Esophagus muscularis mucosa (tissue), 4 donors: Measurements from ENCODE around the gene PRSS36. TPM values are rescaled to one million over a fixed set of nuclear protein-coding genes. Genes with fewer than 3 reads are reported as not detected.

Experiments used
- DNase-seq: peaks from one replicate; pipeline ENCODE4 v3.0.0-alpha.2; 2017; ENCODE audit errors: extremely low spot score
- H3K27ac ChIP-seq, 4 donors: fragments of 200-600 bp; sonication (generic); replicated peaks in 1 of 4; 1 replicate in 3 of 4; 2 replicates in 1 of 4; pipeline ENCODE4 v1.5.1; 2016 to 2019; ENCODE audit warnings: mild to moderate bottlenecking in 1 of 4
- H3K27me3 ChIP-seq, 4 donors: fragments of 200-600 bp; sonication (generic); one replicate each; pipeline versions ENCODE4 v1.5.1 to v1.6.0; 2016 to 2019
- H3K36me3 ChIP-seq, 4 donors: fragments of 200-600 bp; sonication (generic); one replicate each; pipeline ENCODE4 v1.5.1; 2016 to 2019
- H3K4me1 ChIP-seq, 4 donors: fragments of 200-600 bp; sonication (generic); one replicate each; pipeline ENCODE4 v1.5.1; 2016 to 2019
- H3K4me3 ChIP-seq, 4 donors: fragments of 200-600 bp; sonication (generic); 1 replicate in 2 of 4; 2 replicates in 2 of 4; pipeline ENCODE4 v1.5.1; 2016 to 2019; ENCODE audit warnings: mild to moderate bottlenecking in 4 of 4, moderate library complexity in 1 of 4
- H3K9me3 ChIP-seq, 4 donors: fragments of 200-600 bp; sonication (generic); 1 replicate in 3 of 4; 2 replicates in 1 of 4; pipeline ENCODE4 v1.5.1; 2016 to 2019
- EP300 ChIP-seq: sonication (generic); formaldehyde crosslinking; IDR thresholded peaks from one replicate; pipeline ENCODE4 v1.6.1; 2017; ENCODE audit warnings: antibody characterized with exemption
- POLR2A ChIP-seq: fragments of 450-650 bp; IDR thresholded peaks from one replicate; pipeline ENCODE4 v1.6.1; 2017; ENCODE audit warnings: antibody characterized with exemption, moderate library complexity, mild to moderate bottlenecking, low read depth
- POLR2AphosphoS5 ChIP-seq, 2 donors: sonication (generic); formaldehyde crosslinking; IDR thresholded peaks; one replicate each; pipeline ENCODE4 v1.6.1; 2017; ENCODE audit warnings: antibody characterized with exemption in 2 of 2
- WGBS: methylation state at CpG from one replicate; pipeline ENCODE4 v1.1.5; 2018; 5-methylcytosine and 5-hydroxymethylcytosine counted together
- intact Hi-C: fragments of 100-400 bp; cut with DNase I; formaldehyde crosslinking; loops from one replicate; pipeline ENCODE4 v1.15.1; 2023
- total RNA-seq, 4 donors: library from RNA; depleted of rRNA; stranded (reverse); fragments of >200 nt; gene quantifications; one replicate each; pipeline versions ENCODE4 v1.1.0 to v1.2.1, GENCODE V29; 2016
- TF ChIP-seq, protein P1 (sequence below), 3 experiments: fragments of 200-600 bp in 2 of 3; fragments of 450-650 bp in 1 of 3; sonication (generic) in 2 of 3; IDR thresholded peaks; one replicate each; pipeline ENCODE4 v1.5.1; 2017 to 2019; ENCODE audit warnings: antibody characterized with exemption in 3 of 3, mild to moderate bottlenecking in 2 of 3, moderate library complexity in 1 of 3

Gene PRSS36
- total RNA-seq, 4 donors from 2014 or later, result 2.7 to 8.4 (median 5.1) TPM

DNA sequence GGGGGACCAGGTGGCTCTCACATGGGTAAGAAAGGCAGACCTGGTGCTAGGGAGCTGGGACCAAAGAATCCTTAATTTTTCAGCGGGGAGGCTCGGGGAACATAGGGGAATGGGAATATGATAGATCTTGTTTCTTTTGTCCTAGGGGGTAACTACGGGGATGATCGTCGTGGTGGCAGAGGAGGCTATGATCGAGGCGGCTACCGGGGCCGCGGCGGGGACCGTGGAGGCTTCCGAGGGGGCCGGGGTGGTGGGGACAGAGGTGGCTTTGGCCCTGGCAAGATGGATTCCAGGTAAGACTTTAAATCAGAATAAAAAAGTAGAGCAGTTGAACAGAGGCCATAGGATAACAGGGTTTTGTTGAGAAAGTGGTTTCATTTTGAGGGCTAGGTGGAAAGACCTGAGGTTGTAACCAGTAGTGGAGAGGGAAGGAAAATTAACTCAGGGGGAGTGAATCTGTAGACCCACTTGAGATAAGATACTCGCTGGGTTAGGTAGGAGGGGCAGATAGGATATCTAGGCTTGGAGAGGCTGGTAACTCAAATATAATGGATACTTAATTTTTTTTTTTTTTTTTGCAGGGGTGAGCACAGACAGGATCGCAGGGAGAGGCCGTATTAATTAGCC is 41.1 kb upstream of the PRSS36 start:
- DNase-seq, result no peak
- H3K27me3 ChIP-seq, result no peaks in the 10 kb centered on the region
- peaks cover 0 to 6% (median 0%) of the 10 kb centered on the region in 4 donors for H3K4me1 ChIP-seq
- no peaks in the 10 kb centered on the region for H3K9me3 ChIP-seq
- TF ChIP-seq POLR2AphosphoS5 (IDR thresholded peaks at IDR 0.05), result no peak
- TF ChIP-seq, protein P1, sequence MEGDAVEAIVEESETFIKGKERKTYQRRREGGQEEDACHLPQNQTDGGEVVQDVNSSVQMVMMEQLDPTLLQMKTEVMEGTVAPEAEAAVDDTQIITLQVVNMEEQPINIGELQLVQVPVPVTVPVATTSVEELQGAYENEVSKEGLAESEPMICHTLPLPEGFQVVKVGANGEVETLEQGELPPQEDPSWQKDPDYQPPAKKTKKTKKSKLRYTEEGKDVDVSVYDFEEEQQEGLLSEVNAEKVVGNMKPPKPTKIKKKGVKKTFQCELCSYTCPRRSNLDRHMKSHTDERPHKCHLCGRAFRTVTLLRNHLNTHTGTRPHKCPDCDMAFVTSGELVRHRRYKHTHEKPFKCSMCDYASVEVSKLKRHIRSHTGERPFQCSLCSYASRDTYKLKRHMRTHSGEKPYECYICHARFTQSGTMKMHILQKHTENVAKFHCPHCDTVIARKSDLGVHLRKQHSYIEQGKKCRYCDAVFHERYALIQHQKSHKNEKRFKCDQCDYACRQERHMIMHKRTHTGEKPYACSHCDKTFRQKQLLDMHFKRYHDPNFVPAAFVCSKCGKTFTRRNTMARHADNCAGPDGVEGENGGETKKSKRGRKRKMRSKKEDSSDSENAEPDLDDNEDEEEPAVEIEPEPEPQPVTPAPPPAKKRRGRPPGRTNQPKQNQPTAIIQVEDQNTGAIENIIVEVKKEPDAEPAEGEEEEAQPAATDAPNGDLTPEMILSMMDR (IDR thresholded peaks at IDR 0.05), result no peak
- TF ChIP-seq POLR2A, result no peak
- TF ChIP-seq EP300, result no peak
- intact Hi-C loops, result no loop called here
- H3K4me3 ChIP-seq, result no peak overlapping the region
- 94% methylated on average over 17 of the region's 17 CpGs for WGBS
- peaks cover 93 to 100% (median 98%) of the 10 kb centered on the region in 4 donors for H3K36me3 ChIP-seq
- H3K27ac ChIP-seq, result no peak overlapping the region

DNA sequence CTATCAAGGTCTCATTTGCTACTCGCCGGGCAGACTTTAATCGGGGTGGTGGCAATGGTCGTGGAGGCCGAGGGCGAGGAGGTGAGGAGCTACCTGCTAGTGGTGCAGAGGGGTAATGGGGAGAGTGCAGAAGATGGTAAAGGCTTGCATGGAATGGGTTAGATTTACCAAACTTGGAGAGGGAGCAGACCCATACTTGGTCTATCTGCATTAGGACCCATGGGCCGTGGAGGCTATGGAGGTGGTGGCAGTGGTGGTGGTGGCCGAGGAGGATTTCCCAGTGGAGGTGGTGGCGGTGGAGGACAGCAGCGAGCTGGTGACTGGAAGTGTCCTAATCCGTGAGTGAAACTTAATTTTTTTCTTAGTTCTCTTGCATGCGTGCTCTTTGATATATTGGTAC is 40.2 kb upstream of the PRSS36 start:
- intact Hi-C loops, result no loop called here
- peaks cover 95 to 100% (median 98%) of the 10 kb centered on the region in 4 donors for H3K36me3 ChIP-seq
- WGBS, result 88% methylated on average over 12 of the region's 12 CpGs

DNA sequence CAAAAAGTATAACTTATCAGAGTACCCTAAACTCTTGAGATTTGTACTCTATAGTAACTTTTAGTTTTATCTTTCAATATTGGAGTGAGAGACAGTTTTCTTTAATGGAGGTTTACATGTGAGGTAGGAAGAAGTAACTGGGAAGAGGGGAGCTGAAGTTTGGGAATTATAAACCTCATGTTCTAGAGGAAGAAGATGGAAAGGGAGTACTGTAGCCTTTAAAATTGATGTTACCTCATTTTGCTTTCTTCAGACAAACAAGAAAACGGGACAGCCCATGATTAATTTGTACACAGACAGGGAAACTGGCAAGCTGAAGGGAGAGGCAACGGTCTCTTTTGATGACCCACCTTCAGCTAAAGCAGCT is 39.5 kb upstream of the PRSS36 start:
- peaks cover 0 to 6% (median 1%) of the 10 kb centered on the region in 4 donors for H3K4me1 ChIP-seq
- DNase-seq, result no peak
- H3K4me3 ChIP-seq, result no peak overlapping the region
- no peaks in the 10 kb centered on the region for H3K27me3 ChIP-seq
- no peak overlapping the region for H3K27ac ChIP-seq
- WGBS, result 90% methylated on average over 2 of the region's 2 CpGs
- peaks cover 95 to 100% (median 98%) of the 10 kb centered on the region in 4 donors for H3K36me3 ChIP-seq
- intact Hi-C loops, result no loop called here
- H3K9me3 ChIP-seq, result no peaks in the 10 kb centered on the region
- no peak for TF ChIP-seq POLR2AphosphoS5 (IDR thresholded peaks at IDR 0.05)
- TF ChIP-seq POLR2A, result no peak
- TF ChIP-seq EP300, result no peak
- TF ChIP-seq, protein P1 (IDR thresholded peaks at IDR 0.05), result no peak

More for the DNA sequence above, 40.2 kb upstream of the PRSS36 start:
- Histone ChIP-seq H3K27me3 (no peaks in the 10 kb centered on the region), H3K4me1 (peaks cover 0 to 6% (median 0%) of the 10 kb centered on the region in 4 donors), H3K4me3 (no peak overlapping the region), H3K9me3 (no peaks in the 10 kb centered on the region), H3K27ac (no peak overlapping the region)
- DNase-seq, result no peak
- TF ChIP-seq POLR2A (no peak), POLR2AphosphoS5 (IDR thresholded peaks at IDR 0.05) (no peak), EP300 (no peak)
- TF ChIP-seq, protein P1 (IDR thresholded peaks at IDR 0.05), result no peak

DNA sequence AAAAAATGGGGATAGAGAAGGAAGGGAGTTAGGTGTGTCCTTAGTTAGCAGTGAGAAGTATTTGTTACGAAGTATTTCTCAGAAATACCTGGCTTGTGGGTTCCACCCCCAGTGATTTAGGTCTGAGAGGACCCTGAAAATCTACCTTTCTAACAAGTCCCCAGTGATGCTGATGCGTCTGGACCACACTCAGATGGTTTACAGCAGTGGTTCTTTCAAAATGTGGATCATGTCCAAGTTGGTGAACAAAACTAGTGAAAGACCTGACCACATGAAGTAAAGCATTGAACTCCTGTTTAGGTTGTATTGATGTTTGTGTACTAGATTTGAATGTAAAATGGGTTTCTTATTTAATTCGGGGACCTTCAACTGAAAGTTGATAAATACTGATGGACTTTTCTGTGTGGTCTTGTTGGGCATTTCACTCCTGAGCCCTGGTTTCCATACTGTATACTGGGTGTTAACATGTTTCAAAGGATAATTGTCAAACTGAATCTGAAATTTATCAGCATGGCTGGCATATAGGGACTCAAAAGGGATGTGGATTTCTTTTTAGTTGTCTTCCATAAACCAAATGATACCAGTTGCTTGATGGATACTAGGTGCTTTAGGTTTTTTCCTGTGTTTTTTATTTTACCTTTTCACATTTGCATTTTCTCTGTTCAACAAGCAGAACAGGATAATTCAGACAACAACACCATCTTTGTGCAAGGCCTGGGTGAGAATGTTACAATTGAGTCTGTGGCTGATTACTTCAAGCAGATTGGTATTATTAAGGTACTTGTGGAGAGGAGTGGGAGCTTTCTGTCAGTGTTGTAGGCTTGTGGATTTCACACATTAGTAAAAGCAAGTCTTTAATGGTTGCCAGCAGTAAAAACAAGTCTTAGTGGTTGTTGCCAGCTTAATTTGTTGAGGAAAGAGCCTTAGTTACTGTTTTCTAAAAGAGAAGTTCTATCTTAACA is 38.9 kb upstream of the PRSS36 start:
- Histone ChIP-seq H3K27ac (no peak overlapping the region), H3K4me3 (no peak overlapping the region), H3K27me3 (no peaks in the 10 kb centered on the region), H3K4me1 (peaks cover 3 to 11% (median 7%) of the 10 kb centered on the region in 4 donors), H3K36me3 (peaks cover 95 to 100% (median 99%) of the 10 kb centered on the region in 4 donors), H3K9me3 (no peaks in the 10 kb centered on the region)
- 67% methylated on average over 3 of the region's 3 CpGs for WGBS
- no peak for TF ChIP-seq POLR2AphosphoS5 (IDR thresholded peaks at IDR 0.05)
- TF ChIP-seq, protein P1 (IDR thresholded peaks at IDR 0.05), result no peak
- no peak for TF ChIP-seq POLR2A
- no peak for TF ChIP-seq EP300
- intact Hi-C loops, result no loop called here
- DNase-seq, result no peak
